ENCODE measurements around the gene ENTPD2. TPM values are rescaled to one million over a fixed set of nuclear protein-coding genes. Genes with fewer than 3 reads are reported as not detected.

Gene ENTPD2
- total and polyA plus RNA-seq, 4 donors, result 5.7 to 50.7 (median 28.5) TPM

DNA sequence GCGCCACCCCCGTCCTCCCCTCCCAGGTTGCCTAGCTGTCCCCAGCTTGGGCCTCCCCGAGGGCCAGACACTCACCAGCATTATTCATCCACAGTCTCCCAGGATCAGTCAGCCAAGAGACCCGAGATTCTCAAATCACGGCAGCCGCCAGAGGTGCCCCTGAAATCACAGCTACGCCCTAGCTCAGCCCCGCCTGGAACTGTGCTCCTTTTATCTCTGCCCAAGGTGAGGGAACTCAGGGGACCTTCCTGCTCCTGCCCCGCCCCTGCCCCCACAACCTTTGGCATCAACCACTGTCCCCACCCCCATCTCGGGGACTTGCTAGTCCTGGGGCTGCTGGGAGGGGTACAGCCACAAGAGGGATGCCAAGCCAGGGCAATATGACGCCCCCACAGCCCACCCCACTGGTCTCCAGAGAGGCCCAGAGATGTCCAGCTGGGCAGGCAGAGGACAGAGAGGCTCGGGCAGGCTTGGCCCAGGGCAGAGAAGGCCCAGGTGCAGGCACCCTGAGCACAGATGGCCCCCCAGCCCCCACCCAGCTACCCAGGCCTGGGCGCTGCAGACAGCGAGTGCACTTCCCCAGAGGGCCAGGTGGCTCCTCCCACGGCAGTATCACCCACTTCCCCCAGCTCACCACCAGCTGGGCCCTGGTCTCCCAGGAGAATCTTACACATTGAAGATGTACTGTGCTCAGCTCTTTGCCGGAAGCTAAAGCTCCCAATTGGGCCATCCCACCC, 21.8 kb downstream of the ENTPD2 start, which contains the start of gene FUT7:
FUT7 (minus strand) TSS at position 185 of the 737 bp plus-strand sequence; CDS start at position 88, 97 bp downstream.
- H3K27me3 ChIP-seq (ENCODE audit: control insufficient read depth, insufficient read depth, low read length), result no peaks in the 10 kb centered on the region
- peaks cover 39% of the 10 kb centered on the region for H3K4me1 ChIP-seq (ENCODE audit: control insufficient read depth, insufficient read depth, low read length)
- peaks cover 15% of the 10 kb centered on the region for H3K36me3 ChIP-seq (ENCODE audit: control insufficient read depth, insufficient read depth, low read length)
- no peaks in the 10 kb centered on the region for H3K9me3 ChIP-seq (ENCODE audit: control insufficient read depth, insufficient read depth, low read length)
- H3K27ac ChIP-seq (ENCODE audit: low read depth, low read length), result no peak within 1 kb of the TSS
- DNase-seq (ENCODE audit: low read depth in 4 of 6, low spot score in 6 of 6), result no peak
- no peak within 1 kb of the TSS for H3K4me3 ChIP-seq (ENCODE audit: low read depth, low read length)
- WGBS (ENCODE audit: insufficient coverage), result 58% methylated on average over 16 of the region's 16 CpGs

DNA sequence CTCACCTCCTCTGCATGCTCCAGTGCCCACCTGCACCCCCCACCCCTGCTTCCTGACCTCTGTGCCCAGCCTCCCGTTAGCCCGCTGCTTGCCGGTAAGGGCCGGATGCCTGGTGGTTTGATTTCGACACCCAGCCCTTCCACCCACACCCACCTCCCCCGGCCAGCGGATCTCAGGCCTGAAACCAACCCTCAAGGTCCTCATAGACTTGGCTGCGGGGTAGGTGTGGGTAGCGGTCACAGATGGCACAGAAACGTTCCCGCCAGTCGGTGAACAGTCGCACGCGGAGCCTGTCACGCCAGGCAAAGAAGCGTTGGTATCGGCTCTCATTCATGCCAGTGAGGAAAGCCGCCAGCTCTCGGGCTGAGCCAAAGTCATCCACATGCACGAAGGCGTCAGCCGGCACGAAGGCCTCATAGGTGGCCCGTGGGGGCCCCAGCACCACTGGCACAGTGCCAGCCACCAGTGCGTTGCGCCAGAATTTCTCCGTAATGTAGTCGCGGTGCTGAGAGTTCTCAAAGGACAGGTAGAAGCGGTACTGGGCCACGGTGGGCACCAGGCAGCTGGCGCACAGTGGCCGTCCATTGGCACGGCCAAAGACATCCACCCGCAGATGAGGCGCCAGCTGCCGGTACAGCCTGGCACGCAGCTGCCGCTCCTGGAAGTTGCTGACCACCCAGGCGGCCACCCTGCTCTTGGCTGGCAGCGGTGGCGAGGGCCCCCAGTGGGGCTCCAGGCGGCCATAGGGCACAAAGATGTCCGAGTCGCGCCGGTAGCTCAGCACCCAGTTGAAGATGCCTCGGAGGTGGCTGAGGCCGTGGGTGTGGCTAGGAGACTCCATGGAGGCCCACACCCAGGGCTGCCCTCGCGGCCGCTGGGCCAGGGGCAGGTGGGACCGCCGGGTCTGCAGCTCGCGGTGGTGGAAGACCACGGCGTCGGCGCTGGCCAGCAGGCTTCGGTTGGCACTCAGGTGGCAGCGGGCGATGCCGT, 23.0 kb downstream of the ENTPD2 start:
- H3K4me3 ChIP-seq (ENCODE audit: low read depth, low read length), result no peak overlapping the region

GRCh38 chr9:137030006-137030405, 23.9 kb downstream of the ENTPD2 start:
- peaks cover 52% of the 10 kb centered on the region for H3K4me1 ChIP-seq (ENCODE audit: control insufficient read depth, insufficient read depth, low read length)
- DNase-seq (ENCODE audit: low read depth in 4 of 6, low spot score in 6 of 6), result no peak
- WGBS (ENCODE audit: insufficient coverage), result 79% methylated on average over 15 of the region's 15 CpGs
- H3K36me3 ChIP-seq (ENCODE audit: control insufficient read depth, insufficient read depth, low read length), result peaks cover 18% of the 10 kb centered on the region
- no peak overlapping the region for H3K27ac ChIP-seq (ENCODE audit: low read depth, low read length)
- no peaks in the 10 kb centered on the region for H3K9me3 ChIP-seq (ENCODE audit: control insufficient read depth, insufficient read depth, low read length)
- no peak overlapping the region for H3K4me3 ChIP-seq (ENCODE audit: low read depth, low read length)
- no peaks in the 10 kb centered on the region for H3K27me3 ChIP-seq (ENCODE audit: control insufficient read depth, insufficient read depth, low read length)

More for the DNA sequence above, 23.0 kb downstream of the ENTPD2 start:
- Histone ChIP-seq H3K9me3 (ENCODE audit: control insufficient read depth, insufficient read depth, low read length) (no peaks in the 10 kb centered on the region), H3K36me3 (ENCODE audit: control insufficient read depth, insufficient read depth, low read length) (peaks cover 9% of the 10 kb centered on the region), H3K4me1 (ENCODE audit: control insufficient read depth, insufficient read depth, low read length) (peaks cover 51% of the 10 kb centered on the region), H3K27ac (ENCODE audit: low read depth, low read length) (no peak overlapping the region), H3K27me3 (ENCODE audit: control insufficient read depth, insufficient read depth, low read length) (no peaks in the 10 kb centered on the region)
- no peak for DNase-seq (ENCODE audit: low read depth in 4 of 6, low spot score in 6 of 6)
- WGBS (ENCODE audit: insufficient coverage), result 86% methylated on average over 64 of the region's 65 CpGs

- peak in 2 of 6 donors; percentile 64 to 74 for DNase-seq (ENCODE audit: low read depth in 4 of 6, low spot score in 6 of 6)
- peak overlapping the region; percentile 46 for H3K4me3 ChIP-seq (ENCODE audit: low read depth, low read length)
- peak overlapping the region; percentile 40 for H3K27ac ChIP-seq (ENCODE audit: low read depth, low read length)
- H3K9me3 ChIP-seq (ENCODE audit: control insufficient read depth, insufficient read depth, low read length), result no peaks in the 10 kb centered on the region
- WGBS (ENCODE audit: insufficient coverage), result 23% methylated on average over 11 of the region's 19 CpGs
- peaks cover 22% of the 10 kb centered on the region for H3K36me3 ChIP-seq (ENCODE audit: control insufficient read depth, insufficient read depth, low read length)
- peaks cover 51% of the 10 kb centered on the region for H3K4me1 ChIP-seq (ENCODE audit: control insufficient read depth, insufficient read depth, low read length)
- no peaks in the 10 kb centered on the region for H3K27me3 ChIP-seq (ENCODE audit: control insufficient read depth, insufficient read depth, low read length)
Measured at GRCh38 chr9:137029058-137029936, 24.6 kb downstream of the ENTPD2 start.

DNA sequence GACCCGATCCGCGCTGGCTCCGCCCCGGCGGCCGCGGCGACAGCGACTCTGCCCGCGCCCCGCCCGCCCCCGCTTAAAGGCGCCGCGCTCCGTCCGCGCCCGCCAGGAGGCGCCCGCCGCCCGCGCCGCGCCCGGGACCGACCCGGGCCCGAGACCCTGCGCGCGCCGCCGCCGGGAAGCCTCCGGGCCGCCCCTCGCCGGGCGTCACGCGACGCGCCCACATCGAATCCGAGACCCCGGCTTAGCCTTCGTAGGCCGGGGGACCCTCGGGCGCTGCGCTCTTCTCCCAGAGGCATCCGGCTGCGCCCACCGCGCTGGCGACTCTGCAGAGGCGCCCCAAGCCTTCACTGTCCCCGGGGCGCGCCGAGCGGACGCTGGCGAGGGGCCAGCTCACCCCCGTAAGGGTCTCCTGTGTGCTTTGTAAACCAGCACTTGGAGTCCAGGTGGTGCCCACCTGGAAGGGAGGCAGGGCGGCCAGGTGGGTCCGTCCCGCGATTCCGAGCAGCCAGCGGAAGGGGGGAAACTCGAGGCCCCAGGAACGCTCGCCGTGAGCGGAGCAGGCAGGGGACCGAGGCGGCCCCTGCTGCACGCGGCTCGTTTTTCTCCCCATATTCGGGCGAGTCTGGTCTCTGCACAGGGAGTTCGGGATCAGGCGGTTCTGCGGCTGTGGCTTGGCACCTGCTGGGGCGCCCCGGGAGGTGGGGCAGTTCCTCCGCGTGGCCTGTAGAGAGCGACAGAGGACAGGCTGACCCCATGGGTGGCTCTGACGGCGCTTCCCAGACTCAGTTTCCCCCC, 25.4 kb downstream of the ENTPD2 start:
- H3K27ac ChIP-seq (ENCODE audit: low read depth, low read length), result peak overlapping the region; percentile 67
- peaks cover 31% of the 10 kb centered on the region for H3K36me3 ChIP-seq (ENCODE audit: control insufficient read depth, insufficient read depth, low read length)
- H3K4me1 ChIP-seq (ENCODE audit: control insufficient read depth, insufficient read depth, low read length), result peaks cover 59% of the 10 kb centered on the region
- H3K27me3 ChIP-seq (ENCODE audit: control insufficient read depth, insufficient read depth, low read length), result no peaks in the 10 kb centered on the region
- H3K4me3 ChIP-seq (ENCODE audit: low read depth, low read length), result peak overlapping the region; percentile 46
- under 1% methylated on average over 96 of the region's 98 CpGs for WGBS (ENCODE audit: insufficient coverage)
- DNase-seq (ENCODE audit: low read depth in 4 of 6, low spot score in 6 of 6), result peak in 5 of 6 donors; percentile 50 to 91 (median 63)
- H3K9me3 ChIP-seq (ENCODE audit: control insufficient read depth, insufficient read depth, low read length), result no peaks in the 10 kb centered on the region

DNA sequence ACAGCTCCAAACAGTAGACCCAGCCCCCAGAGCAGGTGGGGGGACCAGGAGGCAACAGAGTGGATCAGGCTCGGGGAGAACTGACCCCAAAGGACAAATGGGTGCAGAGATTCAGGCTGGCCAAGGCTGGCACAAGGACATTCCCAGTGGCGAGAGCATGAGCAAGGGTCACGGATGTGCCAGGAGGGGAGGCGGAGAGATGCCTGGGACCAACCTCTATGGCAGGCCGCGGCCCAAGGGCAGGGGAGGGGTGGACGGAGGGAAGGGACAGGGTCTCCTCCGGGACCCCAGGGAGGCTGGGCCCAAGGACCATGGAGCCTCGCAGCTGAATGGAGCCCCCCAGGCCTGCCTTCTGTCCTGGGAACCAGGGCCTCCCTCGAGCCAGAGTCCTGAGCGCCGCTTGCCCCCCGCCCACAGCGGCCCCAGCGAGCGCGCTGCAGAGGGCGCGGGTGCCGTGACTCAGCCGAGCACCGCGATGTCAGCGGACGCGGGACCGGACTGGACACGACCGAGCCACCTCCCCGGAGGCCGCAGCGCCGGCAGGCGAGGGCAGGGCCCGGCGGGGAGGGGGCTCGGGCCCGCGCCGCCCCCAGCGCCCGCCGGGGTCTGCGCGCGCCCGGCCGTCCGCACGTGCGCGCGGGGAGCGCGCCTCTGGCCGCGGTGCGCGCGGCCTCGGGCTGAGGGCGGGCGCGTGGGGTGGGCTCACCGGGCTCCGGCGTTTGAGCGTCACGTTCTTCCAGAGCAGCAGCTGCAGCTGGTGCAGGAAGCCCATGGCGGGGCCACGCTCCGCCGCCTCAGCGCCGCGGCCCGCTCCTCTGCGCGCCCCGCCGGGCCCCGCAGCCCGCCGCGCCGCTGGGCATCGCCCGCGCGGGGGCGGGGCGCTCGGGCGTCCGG, 26.2 kb downstream of the ENTPD2 start, which contains the start of gene ABCA2:
ABCA2 (minus strand) TSS at position 869 of the 894 bp plus-strand sequence; CDS start at position 772, 97 bp downstream.
- H3K27ac ChIP-seq (ENCODE audit: low read depth, low read length), result peak within 1 kb of the TSS; percentile 94
- peaks cover 63% of the 10 kb centered on the region for H3K4me1 ChIP-seq (ENCODE audit: control insufficient read depth, insufficient read depth, low read length)
- H3K36me3 ChIP-seq (ENCODE audit: control insufficient read depth, insufficient read depth, low read length), result peaks cover 39% of the 10 kb centered on the region
- no peaks in the 10 kb centered on the region for H3K9me3 ChIP-seq (ENCODE audit: control insufficient read depth, insufficient read depth, low read length)
- whole genome bisulfite sequencing (ENCODE audit: insufficient coverage), result 2% methylated on average over 95 of the region's 95 CpGs
- peak within 1 kb of the TSS; percentile 65 for H3K4me3 ChIP-seq (ENCODE audit: low read depth, low read length)
- no peak for DNase-seq (ENCODE audit: low read depth in 4 of 6, low spot score in 6 of 6)
- no peaks in the 10 kb centered on the region for H3K27me3 ChIP-seq (ENCODE audit: control insufficient read depth, insufficient read depth, low read length)

DNA sequence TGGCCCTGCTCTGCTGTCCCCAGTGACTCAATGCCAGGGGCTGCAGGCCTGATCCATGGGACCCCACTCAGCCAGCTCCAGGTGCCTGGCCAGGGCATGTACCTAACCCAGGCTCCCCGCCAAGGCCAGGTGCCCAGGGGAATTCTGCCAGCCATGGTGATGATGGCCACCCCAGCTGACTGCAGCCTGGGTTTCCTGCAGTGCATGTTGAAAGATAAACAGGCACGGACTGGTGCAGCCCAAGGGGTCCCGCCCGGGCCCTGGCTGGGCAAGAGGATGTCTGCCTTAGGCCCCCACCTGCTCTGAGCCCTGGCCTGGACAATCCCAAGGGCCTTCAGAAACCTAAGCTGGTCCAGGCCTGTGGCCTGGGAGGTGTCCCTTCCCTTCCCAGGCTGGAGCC, 27.0 kb downstream of the ENTPD2 start:
- Histone ChIP-seq H3K27ac (ENCODE audit: low read depth, low read length) (peak overlapping the region; percentile 94), H3K4me3 (ENCODE audit: low read depth, low read length) (peak overlapping the region; percentile 65), H3K4me1 (ENCODE audit: control insufficient read depth, insufficient read depth, low read length) (peaks cover 67% of the 10 kb centered on the region), H3K36me3 (ENCODE audit: control insufficient read depth, insufficient read depth, low read length) (peaks cover 47% of the 10 kb centered on the region), H3K9me3 (ENCODE audit: control insufficient read depth, insufficient read depth, low read length) (no peaks in the 10 kb centered on the region), H3K27me3 (ENCODE audit: control insufficient read depth, insufficient read depth, low read length) (no peaks in the 10 kb centered on the region)
- no peak for DNase-seq (ENCODE audit: low read depth in 4 of 6, low spot score in 6 of 6)
- 79% methylated on average over 4 of the region's 4 CpGs for WGBS (ENCODE audit: insufficient coverage)

DNA sequence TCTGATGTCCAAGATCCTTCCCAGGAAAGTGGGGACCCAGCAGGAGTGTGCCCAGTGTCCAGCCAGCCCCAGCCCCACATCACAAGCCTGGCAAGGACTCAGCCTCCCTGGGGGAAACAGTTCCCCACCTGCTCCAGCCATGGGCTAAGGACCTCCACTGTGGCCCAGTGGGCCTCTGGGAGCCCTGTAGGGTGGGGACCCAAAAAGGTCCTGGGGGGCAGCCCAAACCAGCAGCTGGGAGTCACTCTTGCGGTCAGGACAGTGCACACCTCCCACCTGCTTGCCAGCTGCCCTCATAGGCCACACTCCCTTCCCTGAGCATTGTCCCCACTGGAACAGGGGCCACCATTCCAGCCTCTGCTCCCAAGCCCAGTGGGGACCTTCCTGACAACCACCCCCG, 27.5 kb downstream of the ENTPD2 start:
- H3K36me3 ChIP-seq (ENCODE audit: control insufficient read depth, insufficient read depth, low read length), result peaks cover 51% of the 10 kb centered on the region
- no peak for DNase-seq (ENCODE audit: low read depth in 4 of 6, low spot score in 6 of 6)
- H3K4me3 ChIP-seq (ENCODE audit: low read depth, low read length), result peak overlapping the region; percentile 65
- WGBS (ENCODE audit: insufficient coverage), result 69% methylated on average over 2 of the region's 2 CpGs
- H3K27me3 ChIP-seq (ENCODE audit: control insufficient read depth, insufficient read depth, low read length), result no peaks in the 10 kb centered on the region
- H3K27ac ChIP-seq (ENCODE audit: low read depth, low read length), result peak overlapping the region; percentile 94
- no peaks in the 10 kb centered on the region for H3K9me3 ChIP-seq (ENCODE audit: control insufficient read depth, insufficient read depth, low read length)
- peaks cover 67% of the 10 kb centered on the region for H3K4me1 ChIP-seq (ENCODE audit: control insufficient read depth, insufficient read depth, low read length)
